GM12865 (cell line): ENCODE measurements around the gene HPCAL1.

Source experiments
- DNase-seq: peaks from one replicate; pipeline ENCODE4 v3.0.0; 2010; ENCODE audit warnings: low read depth
- H3K4me3 ChIP-seq: 2 replicates; pipeline ENCODE4 v1.5.1; 2011; ENCODE audit warnings: mild to moderate bottlenecking, low read depth, low read length, control low read depth
- TF ChIP-seq, protein P1 (sequence below): IDR thresholded peaks from 2 replicates; pipeline ENCODE4 v1.5.1; 2011; ENCODE audit warnings: low read length, control low read depth, low read depth, inconsistent platforms; ENCODE audit not compliant: insufficient read depth; ENCODE audit errors: missing control alignments

HPCAL1 gene

GRCh38 chr2:10360850-10361588 is 58.3 kb downstream of the HPCAL1 start:
- no peak overlapping the region for H3K4me3 ChIP-seq
- TF ChIP-seq, protein P1, sequence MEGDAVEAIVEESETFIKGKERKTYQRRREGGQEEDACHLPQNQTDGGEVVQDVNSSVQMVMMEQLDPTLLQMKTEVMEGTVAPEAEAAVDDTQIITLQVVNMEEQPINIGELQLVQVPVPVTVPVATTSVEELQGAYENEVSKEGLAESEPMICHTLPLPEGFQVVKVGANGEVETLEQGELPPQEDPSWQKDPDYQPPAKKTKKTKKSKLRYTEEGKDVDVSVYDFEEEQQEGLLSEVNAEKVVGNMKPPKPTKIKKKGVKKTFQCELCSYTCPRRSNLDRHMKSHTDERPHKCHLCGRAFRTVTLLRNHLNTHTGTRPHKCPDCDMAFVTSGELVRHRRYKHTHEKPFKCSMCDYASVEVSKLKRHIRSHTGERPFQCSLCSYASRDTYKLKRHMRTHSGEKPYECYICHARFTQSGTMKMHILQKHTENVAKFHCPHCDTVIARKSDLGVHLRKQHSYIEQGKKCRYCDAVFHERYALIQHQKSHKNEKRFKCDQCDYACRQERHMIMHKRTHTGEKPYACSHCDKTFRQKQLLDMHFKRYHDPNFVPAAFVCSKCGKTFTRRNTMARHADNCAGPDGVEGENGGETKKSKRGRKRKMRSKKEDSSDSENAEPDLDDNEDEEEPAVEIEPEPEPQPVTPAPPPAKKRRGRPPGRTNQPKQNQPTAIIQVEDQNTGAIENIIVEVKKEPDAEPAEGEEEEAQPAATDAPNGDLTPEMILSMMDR = no peak
- DNase-seq = no peak

GRCh38 chr2:10362096-10362897 is 59.6 kb downstream of the HPCAL1 start:
- TF ChIP-seq, protein P1 = no peak
- H3K4me3 ChIP-seq = no peak overlapping the region
- DNase-seq = no peak

DNA sequence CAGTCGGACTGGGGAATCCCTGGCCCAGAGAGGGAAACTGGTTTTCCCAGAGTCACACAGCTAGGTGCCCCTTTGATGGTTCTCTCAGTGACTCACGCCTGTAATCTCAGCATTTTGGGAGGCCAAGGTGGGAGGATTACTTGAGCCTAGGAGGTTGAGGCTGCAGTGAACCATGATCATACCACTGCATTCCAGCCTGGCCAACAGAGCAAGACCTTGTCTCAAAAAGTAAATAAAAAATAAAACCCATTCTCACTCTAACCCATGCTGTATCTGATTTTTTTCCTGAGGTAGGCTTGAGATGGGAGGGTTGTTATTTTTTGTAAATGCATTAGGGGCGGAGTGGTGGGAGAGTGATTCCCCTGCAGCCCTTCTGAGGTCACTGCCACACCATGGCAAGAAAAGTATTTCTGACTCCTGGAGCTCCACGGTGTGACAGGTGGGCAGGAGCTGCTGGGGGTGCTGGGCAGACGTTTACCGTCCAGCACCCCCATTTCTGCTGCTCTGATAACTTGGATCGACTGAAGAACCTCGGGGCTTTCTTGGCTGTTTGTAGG is 60.3 kb downstream of the HPCAL1 start:
- no peak for DNase-seq
- TF ChIP-seq, protein P1 = no peak
- H3K4me3 ChIP-seq = no peak overlapping the region

- no peak for DNase-seq
- TF ChIP-seq, protein P1 = no peak
- H3K4me3 ChIP-seq = no peak overlapping the region
Observed at GRCh38 chr2:10363861-10364610, 61.3 kb downstream of the HPCAL1 start.

DNA sequence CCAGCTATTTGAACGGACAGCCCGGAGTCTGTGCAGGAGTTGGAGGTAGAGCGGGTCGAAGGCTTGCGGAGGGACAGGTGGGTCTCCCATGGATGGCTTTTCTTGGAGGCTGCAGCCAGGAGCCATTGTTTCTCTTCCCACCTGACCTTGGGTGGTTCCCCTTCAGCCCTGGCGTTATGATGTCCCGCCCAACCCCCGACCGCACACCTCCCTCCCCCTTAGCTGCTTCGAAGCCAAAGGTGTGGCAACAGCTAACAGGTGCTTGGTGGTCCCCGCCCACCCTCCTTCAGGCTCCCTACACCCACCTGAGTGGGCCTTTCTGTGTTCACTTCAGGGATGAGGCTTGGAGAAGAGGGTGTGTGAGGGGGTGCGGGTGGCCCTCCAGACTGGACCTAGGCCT is 62.7 kb downstream of the HPCAL1 start:
- no peak for DNase-seq
- no peak overlapping the region for H3K4me3 ChIP-seq
- TF ChIP-seq, protein P1 = no peak

DNA sequence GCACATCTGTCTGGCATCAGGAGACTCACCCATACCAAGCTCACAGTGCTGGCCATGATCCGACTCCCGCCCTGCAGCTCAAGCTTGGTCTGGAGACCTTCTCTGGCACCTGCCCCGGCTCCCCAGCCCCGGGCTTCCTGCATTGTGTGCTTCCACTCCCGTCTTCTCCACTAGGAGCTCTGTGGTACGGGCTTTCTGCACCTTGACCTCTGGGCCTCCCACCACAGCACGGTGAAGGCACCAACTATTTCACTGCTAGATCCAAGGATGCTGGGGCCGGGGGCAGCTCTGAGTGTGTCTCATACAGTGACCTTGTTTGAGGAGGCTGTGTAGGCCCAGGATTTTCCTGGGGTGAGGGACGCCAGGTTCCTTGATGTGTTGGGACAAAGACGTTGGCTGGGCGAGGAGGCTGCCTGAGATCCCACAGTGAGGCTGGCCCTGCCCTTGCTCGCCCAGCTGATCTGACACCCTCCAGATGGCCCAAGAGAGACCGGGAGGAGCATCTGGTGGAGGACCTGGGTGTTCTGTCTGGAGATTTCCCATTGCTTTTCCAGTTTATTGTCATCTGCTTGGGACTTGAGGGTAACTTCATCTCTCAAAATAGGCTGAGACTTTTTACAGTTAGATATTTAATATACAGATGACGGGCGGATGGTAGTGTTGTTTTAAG is 64.0 kb downstream of the HPCAL1 start:
- TF ChIP-seq, protein P1 = no peak
- no peak overlapping the region for H3K4me3 ChIP-seq
- DNase-seq = no peak
